Chondrocyte (in vitro differentiated cells): ENCODE measurements around the gene LRRC3B. TPM values are rescaled to one million over a fixed set of nuclear protein-coding genes. Genes with fewer than 3 reads are reported as not detected.

Experiments
- DNase-seq: peaks from one replicate; pipeline ENCODE4 v3.0.0; 2021; ENCODE audit warnings: mixed read lengths, low spot score
- H3K27ac Mint-ChIP-seq: one replicate; pipeline ENCODE4 v1.8.0; 2021; ENCODE audit warnings: mild to moderate bottlenecking, moderate library complexity, mixed read lengths; ENCODE audit not compliant: unreplicated experiment
- H3K27me3 Mint-ChIP-seq: 2 replicates; pipeline ENCODE4 v1.8.0; 2021; ENCODE audit warnings: low read depth, mixed read lengths
- H3K36me3 Mint-ChIP-seq: 2 replicates; pipeline ENCODE4 v1.8.0; 2021; ENCODE audit warnings: low read depth, mixed read lengths
- H3K4me1 Mint-ChIP-seq: 2 replicates; pipeline ENCODE4 v1.8.0; 2021; ENCODE audit warnings: low read depth, mild to moderate bottlenecking, mixed read lengths
- H3K4me3 Mint-ChIP-seq: one replicate; pipeline ENCODE4 v1.8.0; 2021; ENCODE audit warnings: mild to moderate bottlenecking, moderate library complexity, mixed read lengths; ENCODE audit not compliant: unreplicated experiment
- H3K9me3 Mint-ChIP-seq: 2 replicates; pipeline ENCODE4 v1.8.0; 2021; ENCODE audit warnings: low read depth, mixed read lengths
- CTCF ChIP-seq: fragments of 200-600 bp; sonication (generic); IDR thresholded peaks from 2 replicates; pipeline ENCODE4 v1.5.0; 2021; ENCODE audit warnings: antibody characterized with exemption, mild to moderate bottlenecking, moderate library complexity
- total RNA-seq: library from RNA; stranded (reverse); gene quantifications from 3 replicates; pipeline ENCODE4 v1.2.1, GENCODE V29; 2021

The LRRC3B gene
- total RNA-seq, 1 donor from 2014 or later: not detected

- DNase-seq: no peak
- no peaks in the 10 kb centered on the region for H3K4me1 Mint-ChIP-seq
- H3K9me3 Mint-ChIP-seq: peaks cover 8% of the 10 kb centered on the region
- H3K27ac Mint-ChIP-seq: no peak overlapping the region
- H3K27me3 Mint-ChIP-seq: no peaks in the 10 kb centered on the region
- no peaks in the 10 kb centered on the region for H3K36me3 Mint-ChIP-seq
- H3K4me3 Mint-ChIP-seq: no peak overlapping the region
- TF ChIP-seq CTCF: no peak
These were observed 127.7 kb downstream of the LRRC3B start for GRCh38 chr3:26750263-26750662.

- no peak for DNase-seq
- H3K27ac Mint-ChIP-seq: no peak overlapping the region
- no peaks in the 10 kb centered on the region for H3K36me3 Mint-ChIP-seq
- no peaks in the 10 kb centered on the region for H3K27me3 Mint-ChIP-seq
- no peaks in the 10 kb centered on the region for H3K9me3 Mint-ChIP-seq
- no peak for TF ChIP-seq CTCF
- no peak overlapping the region for H3K4me3 Mint-ChIP-seq
- no peaks in the 10 kb centered on the region for H3K4me1 Mint-ChIP-seq
These were observed 129.9 kb downstream of the LRRC3B start for GRCh38 chr3:26752466-26752865.

GRCh38 chr3:26753095-26753494 is 130.5 kb downstream of the LRRC3B start:
- Mint-ChIP-seq H3K4me3 (no peak overlapping the region), H3K9me3 (no peaks in the 10 kb centered on the region), H3K4me1 (no peaks in the 10 kb centered on the region), H3K27ac (no peak overlapping the region), H3K36me3 (no peaks in the 10 kb centered on the region), H3K27me3 (no peaks in the 10 kb centered on the region)
- TF ChIP-seq CTCF: no peak
- DNase-seq: no peak

- Mint-ChIP-seq H3K36me3 (no peaks in the 10 kb centered on the region), H3K4me1 (no peaks in the 10 kb centered on the region), H3K9me3 (no peaks in the 10 kb centered on the region), H3K4me3 (no peak overlapping the region), H3K27me3 (no peaks in the 10 kb centered on the region), H3K27ac (no peak overlapping the region)
- no peak for TF ChIP-seq CTCF
- DNase-seq: no peak
These were observed 135.4 kb downstream of the LRRC3B start for GRCh38 chr3:26757978-26758377.
